ENCODE results near the gene PAPOLA. TPM values are rescaled to one million over a fixed set of nuclear protein-coding genes. Genes with fewer than 3 reads are reported as not detected.

Gene PAPOLA
- polyA plus RNA-seq, 2 of the 4 experiments (the other 2 are of a cell fraction): 105 to 273 TPM

GRCh38 chr14:96519970-96520369, 17.8 kb downstream of the PAPOLA start:
- Histone ChIP-seq H3K9me3 (no peaks in the 10 kb centered on the region), H3K4me3 (no peak overlapping the region), H3K27ac (no peak overlapping the region), H3K4me2 (no peak overlapping the region), H3K4me1 (peaks cover 16% of the 10 kb centered on the region)
- WGBS (ENCODE audit: missing lambda C conversion rate): 95% methylated on average over 4 of the region's 4 CpGs
- ChIA-PET POLR2A (no interaction called here), CTCF (no interaction called here)
- ATAC-seq (no peak), DNase-seq (ENCODE audit: low read depth in 1 of 2, low spot score in 1 of 2) (no peak), FAIRE-seq (no peak)
- TF ChIP-seq MAFK (IDR thresholded peaks at IDR 0.05; ENCODE audit: partially characterized antibody) (no peak), NFE2L2 (conservative IDR thresholded peaks at IDR 0.05; ENCODE audit: low read length) (no peak), TP53 (CRISPR knock-in tag; IDR thresholded peaks at IDR 0.05) (no peak), CBX8 (IDR thresholded peaks at IDR 0.05) (no peak), REST (IDR thresholded peaks at IDR 0.05) (no peak)

- no peak for TF ChIP-seq FOSL2 (IDR thresholded peaks at IDR 0.05)
- TF ChIP-seq FOSL2 (CRISPR knock-in tag; IDR thresholded peaks at IDR 0.05): peak; percentile 20; the same call in 1 of the 2 replicates
- no peak for TF ChIP-seq FOSB (CRISPR knock-in tag; IDR thresholded peaks at IDR 0.05)
- H3K27ac ChIP-seq: no peak overlapping the region
- no peak for DNase-seq (ENCODE audit: low read depth in 1 of 2, low spot score in 1 of 2)
- no peaks in the 10 kb centered on the region for H3K4me1 ChIP-seq
- H3K4me2 ChIP-seq: no peak overlapping the region
- no peak for ATAC-seq
- no peak overlapping the region for H3K4me3 ChIP-seq
- FAIRE-seq: no peak
- CTCF ChIA-PET: interaction anchor here (1.0 to 1.6 kb wide), 2 partner anchors 41 to 42 kb away, joined by 3 to 4 read pairs; no protein-coding TSS in a partner anchor
- POLR2A ChIA-PET: no interaction called here
- WGBS (ENCODE audit: missing lambda C conversion rate): 90% methylated on average over 5 of the region's 5 CpGs
- H3K9me3 ChIP-seq: no peaks in the 10 kb centered on the region
Measured at GRCh38 chr14:96525452-96525851, 23.3 kb downstream of the PAPOLA start.

- DNase-seq (ENCODE audit: low read depth in 1 of 2, low spot score in 1 of 2): no peak
- H3K27ac ChIP-seq: no peak overlapping the region
- H3K9me3 ChIP-seq: no peaks in the 10 kb centered on the region
- TF ChIP-seq CBX2 (IDR thresholded peaks at IDR 0.05; ENCODE audit: borderline replicate concordance, low read depth): no peak
- TF ChIP-seq POLR2A (IDR thresholded peaks at IDR 0.05; ENCODE audit: low read length): no peak
- TF ChIP-seq NR3C1 (IDR thresholded peaks at IDR 0.05): no peak
- no peak for TF ChIP-seq ESRRA (IDR thresholded peaks at IDR 0.05; ENCODE audit: borderline replicate concordance, low read length)
- TF ChIP-seq, protein P1, sequence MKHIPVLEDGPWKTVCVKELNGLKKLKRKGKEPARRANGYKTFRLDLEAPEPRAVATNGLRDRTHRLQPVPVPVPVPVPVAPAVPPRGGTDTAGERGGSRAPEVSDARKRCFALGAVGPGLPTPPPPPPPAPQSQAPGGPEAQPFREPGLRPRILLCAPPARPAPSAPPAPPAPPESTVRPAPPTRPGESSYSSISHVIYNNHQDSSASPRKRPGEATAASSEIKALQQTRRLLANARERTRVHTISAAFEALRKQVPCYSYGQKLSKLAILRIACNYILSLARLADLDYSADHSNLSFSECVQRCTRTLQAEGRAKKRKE (CRISPR knock-in tag; IDR thresholded peaks at IDR 0.05; ENCODE audit: low read depth): no peak
- TF ChIP-seq ZFP36 (IDR thresholded peaks at IDR 0.05; ENCODE audit: borderline replicate concordance, partially characterized antibody): no peak
- no peak for TF ChIP-seq JUNB (IDR thresholded peaks at IDR 0.05)
- no peak for TF ChIP-seq CBX8 (IDR thresholded peaks at IDR 0.05)
- TF ChIP-seq, protein P2, sequence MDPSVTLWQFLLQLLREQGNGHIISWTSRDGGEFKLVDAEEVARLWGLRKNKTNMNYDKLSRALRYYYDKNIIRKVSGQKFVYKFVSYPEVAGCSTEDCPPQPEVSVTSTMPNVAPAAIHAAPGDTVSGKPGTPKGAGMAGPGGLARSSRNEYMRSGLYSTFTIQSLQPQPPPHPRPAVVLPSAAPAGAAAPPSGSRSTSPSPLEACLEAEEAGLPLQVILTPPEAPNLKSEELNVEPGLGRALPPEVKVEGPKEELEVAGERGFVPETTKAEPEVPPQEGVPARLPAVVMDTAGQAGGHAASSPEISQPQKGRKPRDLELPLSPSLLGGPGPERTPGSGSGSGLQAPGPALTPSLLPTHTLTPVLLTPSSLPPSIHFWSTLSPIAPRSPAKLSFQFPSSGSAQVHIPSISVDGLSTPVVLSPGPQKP (IDR thresholded peaks at IDR 0.05; ENCODE audit: low read depth, low read length): no peak
- no peak overlapping the region for H3K4me3 ChIP-seq
- no peak for ATAC-seq
- POLR2A ChIA-PET: no interaction called here
- H3K4me1 ChIP-seq: peaks cover 8% of the 10 kb centered on the region; the same call in 2 of the 3 replicates
- CTCF ChIA-PET: no interaction called here
- H3K4me2 ChIP-seq: no peak overlapping the region
- no peak for FAIRE-seq
Measured at GRCh38 chr14:96532632-96533031, 30.4 kb downstream of the PAPOLA start.

- peak overlapping the region in 1 of 2 experiments; percentile 57; a peak in 3 of 6 replicates for H3K27ac ChIP-seq
- ChIA-PET CTCF (interaction anchor here (0.9 kb wide), 1 partner anchor 205 kb away, joined by 4 read pairs; no protein-coding TSS in a partner anchor), POLR2A (no interaction called here)
- H3K4me3 ChIP-seq: no peak overlapping the region
- FAIRE-seq: no peak
- TF ChIP-seq MAFK (IDR thresholded peaks at IDR 0.05; ENCODE audit: partially characterized antibody) (peak; percentile 79), FOSL2 (IDR thresholded peaks at IDR 0.05) (no peak), FOSL2 (CRISPR knock-in tag; IDR thresholded peaks at IDR 0.05) (no peak)
- 89% methylated on average over 1 of the region's 1 CpG for WGBS (ENCODE audit: missing lambda C conversion rate)
- no peak for ATAC-seq
- no peak for DNase-seq (ENCODE audit: low read depth in 1 of 2, low spot score in 1 of 2)
- no peak overlapping the region for H3K4me2 ChIP-seq
- no peaks in the 10 kb centered on the region for H3K9me3 ChIP-seq
- H3K4me1 ChIP-seq: peaks cover 41% of the 10 kb centered on the region
Measured at GRCh38 chr14:96536807-96537206, 34.6 kb downstream of the PAPOLA start.
